ENCODE measurements around the gene TIMD4.
A peak's percentile ranks its signal among the peaks of the same experiment; 100 is the strongest.

Gene TIMD4

DNA sequence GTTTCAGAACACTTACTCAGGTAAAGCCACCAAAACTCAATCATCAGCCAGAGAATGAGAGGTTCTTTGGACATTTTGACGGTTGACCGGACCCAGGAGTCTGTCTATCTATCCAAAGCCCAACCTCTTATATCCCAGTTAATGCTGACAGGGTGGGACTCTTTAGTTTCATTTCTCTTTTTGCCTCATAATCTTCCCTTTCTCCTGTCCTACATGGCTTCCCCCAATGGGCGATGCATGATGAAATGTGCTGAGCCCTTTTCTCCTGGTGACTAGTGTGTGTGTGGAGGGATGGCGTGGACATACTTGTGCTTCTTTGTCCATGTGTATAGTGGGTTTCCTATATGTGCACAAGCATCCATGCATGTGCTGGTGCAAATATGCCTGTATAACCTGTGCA lies at the start of gene TIMD4:
Gene TIMD4, minus strand, starts transcription at position 102 of the 400 bp plus-strand sequence. Its CDS starts 28 bp downstream, at position 74.
- no peak for DNase-seq (ENCODE audit: low spot score)
- TF ChIP-seq, protein P1, sequence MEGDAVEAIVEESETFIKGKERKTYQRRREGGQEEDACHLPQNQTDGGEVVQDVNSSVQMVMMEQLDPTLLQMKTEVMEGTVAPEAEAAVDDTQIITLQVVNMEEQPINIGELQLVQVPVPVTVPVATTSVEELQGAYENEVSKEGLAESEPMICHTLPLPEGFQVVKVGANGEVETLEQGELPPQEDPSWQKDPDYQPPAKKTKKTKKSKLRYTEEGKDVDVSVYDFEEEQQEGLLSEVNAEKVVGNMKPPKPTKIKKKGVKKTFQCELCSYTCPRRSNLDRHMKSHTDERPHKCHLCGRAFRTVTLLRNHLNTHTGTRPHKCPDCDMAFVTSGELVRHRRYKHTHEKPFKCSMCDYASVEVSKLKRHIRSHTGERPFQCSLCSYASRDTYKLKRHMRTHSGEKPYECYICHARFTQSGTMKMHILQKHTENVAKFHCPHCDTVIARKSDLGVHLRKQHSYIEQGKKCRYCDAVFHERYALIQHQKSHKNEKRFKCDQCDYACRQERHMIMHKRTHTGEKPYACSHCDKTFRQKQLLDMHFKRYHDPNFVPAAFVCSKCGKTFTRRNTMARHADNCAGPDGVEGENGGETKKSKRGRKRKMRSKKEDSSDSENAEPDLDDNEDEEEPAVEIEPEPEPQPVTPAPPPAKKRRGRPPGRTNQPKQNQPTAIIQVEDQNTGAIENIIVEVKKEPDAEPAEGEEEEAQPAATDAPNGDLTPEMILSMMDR (IDR thresholded peaks at IDR 0.05; ENCODE audit: extremely low read depth, missing control alignments), result no peak

DNA sequence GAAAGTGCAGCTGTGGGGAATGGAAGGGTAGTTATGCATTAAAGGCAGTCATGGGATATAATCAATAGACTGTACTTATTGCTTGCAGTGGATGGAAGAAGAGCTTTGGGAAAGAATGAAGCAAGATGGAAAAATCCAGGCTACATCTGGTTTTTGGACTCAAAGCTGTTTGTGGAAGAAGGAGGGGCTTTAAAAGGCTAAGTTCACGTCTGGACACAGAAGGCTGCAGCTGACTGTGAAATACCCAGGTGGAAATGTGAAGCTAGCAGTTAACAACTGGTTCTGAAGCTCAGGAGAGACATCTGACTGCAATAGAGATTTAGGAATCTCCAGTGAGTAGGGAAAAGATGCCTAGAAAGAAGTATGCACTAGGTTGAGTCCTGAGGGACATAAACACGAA lies 43.2 kb upstream of the TIMD4 start:
- TF ChIP-seq, protein P1 (IDR thresholded peaks at IDR 0.05; ENCODE audit: extremely low read depth, missing control alignments), result no peak
- DNase-seq (ENCODE audit: low spot score), result no peak

DNA sequence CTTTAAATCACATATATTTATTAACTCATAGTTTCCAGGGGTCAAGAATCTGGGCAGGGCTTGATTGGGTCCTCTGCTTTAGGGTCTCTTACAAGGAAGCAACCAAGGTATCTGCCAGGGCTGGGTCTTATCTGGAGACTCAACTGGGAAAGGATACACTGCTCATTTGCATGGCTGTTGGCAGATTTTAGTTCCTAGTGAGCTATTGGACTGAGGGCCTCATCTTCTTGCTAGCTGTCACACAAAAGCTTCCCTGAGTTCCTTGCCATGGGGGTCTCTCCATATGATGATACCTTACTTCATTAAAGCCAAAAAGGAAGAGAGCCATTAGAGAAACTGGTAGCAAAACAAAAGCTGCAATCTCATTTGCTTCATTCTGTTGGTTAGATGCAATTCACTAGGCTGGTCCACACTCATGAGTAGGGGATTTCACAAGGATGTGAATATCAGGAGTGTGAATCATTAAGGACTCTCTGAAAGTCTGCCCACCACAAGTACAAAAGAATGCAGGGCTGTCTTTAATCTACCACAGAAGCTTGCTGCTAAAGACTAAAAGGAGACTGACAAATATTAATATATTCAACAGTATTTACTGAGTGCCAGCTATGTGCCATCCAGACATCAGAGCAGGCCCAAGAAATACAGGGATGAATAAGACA lies 42.0 kb upstream of the TIMD4 start:
- TF ChIP-seq, protein P1 (IDR thresholded peaks at IDR 0.05; ENCODE audit: extremely low read depth, missing control alignments), result no peak
- peak; percentile 40 for DNase-seq (ENCODE audit: low spot score)

DNA sequence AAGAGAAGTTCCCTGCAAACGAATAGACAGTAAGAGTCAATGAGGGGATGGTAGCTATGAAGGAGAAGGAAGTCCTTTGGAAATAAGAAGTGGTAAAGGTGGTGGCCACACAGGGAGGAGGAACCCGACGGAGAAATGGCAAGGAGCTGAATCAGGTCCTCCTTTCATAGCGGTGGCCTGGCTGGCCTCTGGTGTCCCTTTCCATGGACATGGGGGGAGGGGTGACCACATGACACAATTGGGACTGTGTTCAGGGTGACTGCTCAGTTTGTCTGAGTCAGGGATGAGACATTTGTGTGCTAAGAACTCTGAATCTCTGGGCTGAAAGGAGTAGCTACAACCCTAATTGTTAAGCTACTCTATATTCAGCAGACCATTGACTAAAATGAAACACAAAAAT lies 28.7 kb upstream of the TIMD4 start:
- no peak for DNase-seq (ENCODE audit: low spot score)
- TF ChIP-seq, protein P1 (IDR thresholded peaks at IDR 0.05; ENCODE audit: extremely low read depth, missing control alignments), result no peak

DNA sequence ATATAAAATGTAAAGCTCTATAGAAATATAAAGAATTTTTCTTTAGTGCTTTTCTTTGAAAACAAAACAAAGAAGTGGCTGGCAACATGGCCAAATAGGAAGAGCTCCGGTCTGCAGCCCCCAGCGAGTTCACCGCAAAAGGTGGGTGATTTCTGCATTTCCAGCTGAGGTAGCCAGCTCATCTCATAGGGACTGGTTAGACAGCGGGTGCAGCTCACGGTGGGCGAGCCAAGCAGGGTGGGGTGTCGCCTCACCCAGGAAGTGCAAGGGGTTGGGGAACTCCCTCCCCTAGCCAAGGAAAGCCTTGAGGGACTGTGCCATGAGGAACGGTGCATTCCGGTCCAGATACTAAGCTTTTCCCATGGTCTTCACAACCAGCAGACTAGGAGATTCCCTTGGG lies 21.0 kb upstream of the TIMD4 start:
- no peak for DNase-seq (ENCODE audit: low spot score)
- TF ChIP-seq, protein P1 (IDR thresholded peaks at IDR 0.05; ENCODE audit: extremely low read depth, missing control alignments), result no peak

DNA sequence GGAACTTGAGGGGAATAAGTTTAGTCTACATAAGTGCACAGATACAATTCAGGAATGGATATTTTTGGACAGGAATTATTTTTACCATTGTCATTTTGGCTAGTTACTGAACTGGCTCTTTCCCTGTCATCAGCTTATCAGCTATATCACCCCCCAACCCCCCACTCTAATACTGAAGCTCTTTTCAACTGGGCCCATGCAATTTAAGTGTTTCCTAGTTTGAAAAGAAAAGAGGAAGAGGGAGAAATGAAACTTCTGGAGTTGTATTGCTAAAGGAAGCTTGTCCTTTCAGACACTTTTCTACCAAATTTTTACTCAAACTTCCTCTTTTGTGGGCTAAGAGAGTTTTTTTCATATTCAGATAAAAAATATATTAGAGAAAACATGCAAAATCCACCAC lies 18.5 kb upstream of the TIMD4 start:
- no peak for DNase-seq (ENCODE audit: low spot score)
- TF ChIP-seq, protein P1 (IDR thresholded peaks at IDR 0.05; ENCODE audit: extremely low read depth, missing control alignments), result no peak

DNA sequence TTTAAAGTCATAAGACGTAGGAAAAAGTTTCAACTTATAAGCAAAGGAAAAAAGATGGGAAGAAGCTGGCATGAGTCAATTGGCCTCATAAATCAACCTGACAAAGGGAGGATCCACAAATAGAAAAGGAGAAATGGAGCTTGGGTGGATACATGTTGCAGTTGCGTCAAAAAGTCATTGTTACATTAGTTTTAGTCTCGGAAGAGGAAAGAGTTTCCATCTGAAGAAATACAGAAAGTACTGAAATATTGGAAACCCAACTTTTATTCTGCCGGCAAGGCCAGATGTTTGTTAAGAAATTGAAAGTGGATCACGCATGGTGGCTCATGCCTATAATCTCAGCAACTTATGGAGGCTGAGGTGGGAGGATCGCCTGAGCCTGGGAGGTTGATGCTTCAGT lies 11.3 kb upstream of the TIMD4 start:
- DNase-seq (ENCODE audit: low spot score), result no peak

More for the DNA sequence above, 11.3 kb upstream of the TIMD4 start:
- TF ChIP-seq, protein P1 (IDR thresholded peaks at IDR 0.05; ENCODE audit: extremely low read depth, missing control alignments), result no peak

Data from GM20000 (cell line).